CD4-positive, alpha-beta T cell treated with Interleukin-4 for 1 hour (primary cell): Measurements from ENCODE around the gene NUS1.
"Not testable (repeated sequence)": the region's sequence is repeated elsewhere in the genome, so short reads cannot be mapped to it uniquely, and the experiment has no call there.

ENCODE experiments used
- DNase-seq, 2 donors: peaks; one replicate each; pipeline ENCODE4 v3.0.0-alpha.2; 2020 to 2022

The NUS1 gene

DNA sequence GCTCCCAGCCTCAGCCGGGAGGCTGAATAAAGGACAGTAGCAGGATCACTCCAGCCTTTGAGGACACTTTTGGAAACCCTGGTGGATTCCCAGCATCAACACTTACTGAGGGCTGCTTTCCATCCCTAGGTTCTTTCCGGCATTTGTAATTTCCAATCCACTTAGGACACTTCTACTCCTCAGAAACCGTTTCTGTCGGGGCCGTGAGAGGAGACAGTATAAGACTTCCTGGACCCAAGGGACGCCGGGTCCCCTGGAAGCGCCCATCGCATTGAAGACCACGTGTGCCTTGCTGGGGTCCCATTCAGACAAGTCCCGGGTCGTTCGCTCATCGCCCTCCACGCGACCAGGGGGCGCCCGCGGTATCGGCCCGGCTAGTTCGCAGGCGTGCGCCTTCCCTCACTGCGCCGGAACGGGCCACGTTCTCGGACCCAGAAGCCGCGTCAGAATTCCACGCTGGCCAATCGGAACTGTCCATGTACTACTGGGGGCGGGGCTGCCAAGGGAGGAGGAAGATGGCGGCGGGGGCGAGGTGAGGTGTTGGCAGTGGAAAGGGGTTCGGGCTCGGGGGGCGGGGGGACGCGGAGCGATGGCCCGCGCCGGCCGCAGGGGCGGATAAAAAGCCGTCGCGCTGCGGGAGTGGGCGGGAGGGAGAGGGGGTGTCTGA is at the start of gene NUS1:
TSS of gene NUS1 (plus strand) at position 479 of the 667 bp plus-strand sequence. CDS start 202 bp downstream, outside the sequence.
- DNase-seq = peak; percentile 98 to 99

DNA sequence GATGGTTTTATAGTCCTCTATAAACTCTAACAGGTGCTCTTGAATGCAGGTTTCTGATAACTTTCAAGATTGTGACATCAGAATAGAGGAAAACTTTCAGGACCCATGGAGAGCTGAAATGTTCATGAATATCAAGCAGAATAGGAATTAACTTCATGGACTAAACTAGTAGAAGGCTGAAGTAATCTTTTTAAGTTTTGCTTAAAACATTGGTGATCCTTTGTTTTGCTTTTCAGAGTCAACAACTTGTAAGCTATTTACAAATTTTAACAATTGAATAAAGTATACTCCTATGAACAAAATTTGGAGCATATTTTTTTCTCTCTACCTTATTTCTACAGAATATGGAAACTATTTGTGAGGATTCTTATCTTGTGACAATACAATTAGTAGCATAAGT is 47.7 kb upstream of the NUS1 start:
- DNase-seq = no peak

DNA sequence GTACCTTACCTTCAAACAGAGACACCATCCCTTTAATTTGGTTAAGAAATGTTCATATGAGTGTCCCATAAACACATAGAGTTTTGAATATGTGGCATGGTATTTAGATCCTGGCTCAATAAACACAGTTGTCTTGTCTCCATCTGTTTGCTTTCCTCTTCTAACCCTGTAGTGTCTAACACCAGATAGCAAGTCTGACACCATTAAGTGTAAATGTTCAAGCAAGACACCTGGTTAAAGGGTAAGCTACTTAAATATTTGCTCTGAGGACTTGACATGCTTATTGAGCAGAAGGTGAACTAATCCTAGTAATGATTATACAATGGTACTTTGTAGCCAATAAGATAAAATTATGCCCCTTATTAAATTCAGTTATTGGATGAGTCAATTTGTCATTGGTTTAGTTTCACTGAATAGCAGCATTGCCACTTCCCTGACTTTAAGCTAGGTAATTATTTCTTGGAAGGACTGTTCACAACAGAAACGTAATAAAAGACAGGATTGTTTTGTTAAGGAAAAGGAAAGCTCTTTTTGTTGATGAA is 46.1 kb upstream of the NUS1 start:
- DNase-seq = no peak

DNA sequence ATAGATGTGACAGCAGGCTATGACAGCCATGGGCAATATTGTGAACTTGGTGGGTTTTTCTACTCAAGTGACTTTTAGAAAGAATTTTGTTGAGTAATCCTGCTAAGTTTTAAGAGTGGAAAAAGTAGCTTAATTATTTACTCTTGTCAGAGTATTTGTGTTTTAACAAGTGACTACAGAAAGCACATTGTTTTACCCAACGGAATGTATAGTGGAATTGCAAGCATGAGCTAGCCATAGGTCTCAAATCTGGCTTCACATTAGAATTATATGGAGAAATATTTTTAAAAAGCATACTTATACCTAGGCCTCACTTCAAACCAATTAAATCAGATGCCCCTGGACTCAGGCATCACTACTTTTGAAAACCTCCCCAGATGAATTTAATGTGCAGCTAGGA is 37.5 kb upstream of the NUS1 start:
- no peak for DNase-seq

DNA sequence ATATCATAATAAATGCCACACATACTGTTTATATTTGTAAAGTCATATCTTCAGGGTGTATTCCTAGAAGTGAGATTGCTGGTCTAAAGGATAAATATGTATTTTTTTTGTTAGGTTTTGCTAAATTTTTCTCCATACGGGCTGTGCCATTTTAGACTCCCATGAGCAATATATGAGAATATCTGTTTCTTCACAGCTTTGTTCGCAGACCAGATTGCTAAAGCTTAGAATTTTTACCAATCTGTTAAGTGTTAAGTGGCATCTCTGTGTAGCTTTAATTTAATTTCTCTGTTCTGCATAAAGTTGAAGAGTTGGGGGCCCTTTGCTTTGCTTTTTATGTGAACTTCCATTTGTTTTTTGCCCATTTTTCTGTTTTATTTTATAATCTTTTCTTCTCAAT is 32.3 kb upstream of the NUS1 start:
- DNase-seq = no peak

DNA sequence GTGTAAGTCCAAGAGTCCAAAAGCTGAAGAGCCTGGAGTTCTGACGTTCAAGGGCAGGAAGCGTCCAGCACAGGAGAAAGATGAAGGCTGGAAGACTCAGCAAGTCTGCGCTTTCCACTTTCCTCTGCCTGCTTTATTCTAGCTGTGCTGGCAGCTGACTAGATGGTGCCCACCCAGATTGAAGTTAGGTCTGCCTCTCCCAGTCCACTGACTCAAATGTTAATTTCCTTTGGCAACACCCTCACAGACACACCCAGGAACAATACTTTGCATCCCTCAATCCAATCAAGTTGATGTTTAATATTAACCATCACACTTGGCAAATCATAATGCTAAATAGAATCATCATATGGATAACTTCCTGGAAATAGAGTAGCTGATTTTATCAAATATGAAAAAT is 23.3 kb upstream of the NUS1 start:
- DNase-seq = not testable (repeated sequence)

DNA sequence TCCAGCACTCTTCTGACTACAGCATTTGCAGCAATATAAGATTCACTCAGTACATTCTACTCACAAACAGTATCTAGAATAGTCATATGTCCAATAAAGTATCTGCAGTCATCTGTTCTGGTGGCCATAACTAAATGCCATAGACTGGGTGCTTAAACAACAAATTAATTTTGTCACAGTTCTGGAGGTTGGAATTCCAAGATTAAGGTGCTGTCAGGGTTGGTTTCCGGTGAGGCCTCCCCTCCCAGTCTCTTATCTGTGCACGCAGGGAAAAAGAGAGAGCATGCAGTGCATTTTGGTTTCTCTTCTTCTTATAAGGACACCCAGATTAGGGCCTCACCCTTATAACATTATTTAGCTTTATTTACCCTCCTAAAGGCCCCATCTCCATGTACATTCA is 21.3 kb upstream of the NUS1 start:
- no peak for DNase-seq

DNA sequence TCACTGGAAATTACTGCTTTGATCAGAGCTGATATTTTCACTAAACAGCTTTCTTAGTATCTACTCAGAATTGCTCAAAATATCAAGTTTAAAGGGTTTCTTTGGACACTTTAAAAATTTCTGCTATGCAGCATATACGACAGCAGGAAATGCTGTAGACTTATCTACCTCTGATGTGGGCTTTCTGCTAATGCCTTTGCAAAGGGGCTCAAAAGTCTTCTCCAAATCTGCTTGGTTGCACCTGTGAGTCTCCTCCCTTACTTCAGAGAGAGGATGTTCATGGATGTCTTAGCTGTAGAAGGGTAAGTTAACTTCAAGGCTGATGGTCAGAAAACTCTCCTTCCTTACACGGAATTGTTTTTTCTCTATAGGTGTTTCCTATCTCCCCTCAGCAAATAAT is 19.9 kb upstream of the NUS1 start:
- DNase-seq = no peak

DNA sequence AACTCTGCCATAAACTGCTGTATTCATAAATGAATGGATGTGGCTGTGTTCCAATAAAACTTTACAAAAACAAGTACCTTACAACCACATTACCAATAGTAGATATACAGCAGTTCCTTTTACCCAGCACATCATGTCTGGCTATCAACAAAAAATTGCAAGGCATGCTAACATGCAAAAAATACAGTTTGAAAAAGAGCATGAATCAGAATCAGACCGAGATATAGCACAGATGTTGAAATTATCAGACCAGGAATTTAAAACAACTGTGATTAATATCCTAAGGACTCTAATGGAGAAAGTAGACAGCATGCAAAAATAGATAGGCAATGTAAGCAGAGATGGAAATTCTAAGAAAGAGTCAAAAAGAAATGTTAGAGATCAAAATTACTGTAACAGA is 8.4 kb upstream of the NUS1 start:
- DNase-seq = no peak

DNA sequence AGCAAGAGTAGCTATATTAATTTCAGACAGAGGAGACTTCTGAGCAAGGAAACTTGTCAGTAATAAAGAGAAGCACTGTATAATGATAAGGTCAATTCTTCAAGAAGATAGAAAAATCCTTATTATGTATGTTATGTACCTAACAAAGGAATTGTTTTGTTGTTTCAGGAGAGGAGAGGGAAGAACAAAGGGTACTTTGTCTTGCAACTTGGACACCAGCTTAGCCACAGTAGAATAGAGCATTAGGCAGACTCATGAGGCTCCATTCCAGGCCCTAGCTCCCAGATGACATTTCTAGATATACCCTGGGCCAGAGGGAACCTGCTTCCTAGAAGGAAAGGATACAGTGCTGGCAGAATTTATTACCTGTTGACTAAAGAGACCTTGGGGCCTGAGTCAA is 6.5 kb upstream of the NUS1 start:
- DNase-seq = no peak

DNA sequence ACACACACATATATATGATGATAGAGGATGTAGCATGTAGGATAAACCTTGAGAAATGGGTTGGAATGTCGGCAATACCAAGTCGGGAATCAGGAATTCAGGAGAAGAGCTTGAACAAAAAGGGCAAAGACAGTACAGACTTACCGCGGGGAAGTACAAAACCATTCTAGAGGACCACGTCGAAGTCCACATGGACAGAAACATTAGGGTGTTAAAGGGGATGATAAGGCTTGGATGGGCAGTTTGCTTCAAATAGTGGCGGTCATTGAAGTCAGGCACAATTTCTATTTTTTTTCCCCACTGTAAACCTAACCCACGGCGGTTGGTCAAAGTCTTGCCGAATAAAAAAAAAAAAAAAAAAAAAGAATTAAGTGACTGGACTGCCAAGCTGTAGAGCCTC is 766 bp upstream of the NUS1 start:
- no peak for DNase-seq

DNA sequence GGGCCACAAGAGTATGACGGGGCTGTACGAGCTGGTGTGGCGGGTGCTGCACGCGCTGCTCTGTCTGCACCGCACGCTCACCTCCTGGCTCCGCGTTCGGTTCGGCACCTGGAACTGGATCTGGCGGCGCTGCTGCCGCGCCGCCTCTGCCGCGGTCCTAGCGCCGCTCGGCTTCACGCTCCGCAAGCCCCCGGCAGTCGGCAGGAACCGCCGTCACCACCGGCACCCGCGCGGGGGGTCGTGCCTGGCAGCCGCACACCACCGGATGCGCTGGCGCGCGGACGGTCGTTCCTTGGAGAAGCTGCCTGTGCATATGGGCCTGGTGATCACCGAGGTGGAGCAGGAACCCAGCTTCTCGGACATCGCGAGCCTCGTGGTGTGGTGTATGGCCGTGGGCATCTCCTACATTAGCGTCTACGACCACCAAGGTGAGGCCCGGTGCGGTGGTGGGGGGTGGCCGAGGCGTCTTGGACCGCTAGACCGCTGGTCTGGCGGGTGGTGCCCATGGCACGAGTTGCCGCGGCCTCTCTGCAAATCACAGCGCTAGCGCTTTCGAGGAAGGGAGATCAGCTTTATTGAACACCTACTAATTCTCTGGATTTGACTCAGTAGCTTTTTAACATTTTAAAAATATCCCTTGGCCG is 511 bp downstream of the NUS1 start:
- not testable (repeated sequence) for DNase-seq

DNA sequence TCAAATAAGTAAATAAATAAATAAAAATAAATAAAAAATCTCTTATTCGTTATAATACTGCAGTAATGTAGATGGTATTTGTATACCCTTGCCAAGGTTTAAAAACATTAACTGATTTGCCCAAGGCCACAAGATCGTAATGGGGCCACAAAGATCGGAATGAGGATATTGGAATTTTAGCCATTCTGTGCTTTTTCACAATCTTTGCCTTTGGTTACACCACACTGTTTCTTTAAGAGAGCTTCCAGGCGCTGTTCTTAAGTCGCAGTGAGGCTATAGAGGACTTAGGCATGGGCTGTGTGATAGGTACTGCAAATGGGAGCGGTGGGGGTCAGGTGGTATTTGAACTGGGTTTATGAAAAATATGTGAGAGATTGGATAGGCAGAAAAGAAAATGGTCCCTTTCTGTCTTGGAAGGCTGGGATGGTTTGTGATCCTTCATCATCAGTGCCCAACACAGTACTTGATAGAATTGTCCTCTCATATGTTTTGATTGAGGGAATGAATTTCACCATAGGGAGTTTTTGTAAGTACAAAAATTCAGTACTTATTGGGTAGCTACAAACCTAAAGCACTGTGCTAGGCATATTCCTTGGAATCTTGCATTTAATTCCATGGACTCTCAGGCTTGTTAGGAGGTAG is 1.4 kb downstream of the NUS1 start:
- no peak for DNase-seq

DNA sequence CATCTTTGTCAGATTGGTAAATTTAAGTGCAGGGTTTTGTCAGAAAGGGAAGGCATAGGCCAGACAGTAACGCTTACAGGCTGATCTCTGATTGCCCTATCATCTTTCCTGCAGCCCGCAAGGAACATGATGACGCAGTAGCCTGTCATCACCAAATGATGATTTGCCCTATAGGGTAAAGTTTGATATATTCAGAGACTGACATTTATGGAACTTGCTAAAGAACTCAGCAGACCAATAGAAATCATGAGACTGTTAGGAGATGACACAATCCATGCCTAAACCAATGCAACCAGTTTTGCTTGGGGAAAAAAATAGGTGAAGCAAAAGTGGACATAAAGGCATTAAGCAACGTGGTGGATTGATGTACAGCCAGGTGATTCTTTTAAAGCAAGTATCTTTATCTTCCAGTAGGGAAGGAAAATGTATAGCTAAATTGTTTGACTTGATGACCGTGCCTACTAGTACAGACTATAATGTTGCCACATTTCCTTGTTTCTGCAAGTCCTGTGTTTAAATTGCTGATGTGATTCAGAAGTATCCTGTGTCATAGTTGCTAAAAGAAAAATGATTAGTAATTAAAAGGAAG is 2.4 kb downstream of the NUS1 start:
- DNase-seq = peak; percentile 20 to 41

DNA sequence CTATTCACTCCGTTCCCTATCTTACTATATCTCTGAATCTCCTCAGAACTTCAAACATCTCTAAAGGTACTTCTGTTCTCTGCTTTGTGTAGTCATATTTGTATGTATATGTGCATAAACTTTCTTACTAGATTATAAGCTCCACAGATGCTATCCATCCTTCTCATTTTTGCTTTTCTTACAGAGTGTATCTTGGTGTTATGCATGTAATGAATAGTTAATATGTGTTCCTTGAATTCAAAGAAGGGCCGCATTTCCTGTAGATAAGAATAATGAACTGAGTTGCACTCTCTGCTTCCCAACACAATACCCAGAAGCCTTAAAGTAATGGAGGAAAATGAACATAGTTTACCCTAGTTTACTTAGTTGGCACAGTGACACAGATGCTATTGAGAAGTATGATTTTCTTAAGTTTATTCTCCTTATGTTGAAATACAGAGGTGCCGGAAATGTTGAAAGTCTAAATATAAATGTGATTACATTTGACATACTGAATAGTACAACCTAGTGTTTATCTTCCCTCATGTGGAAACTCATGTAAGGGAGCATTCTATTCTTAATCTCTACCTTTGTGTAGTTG is 6.0 kb downstream of the NUS1 start:
- no peak for DNase-seq

DNA sequence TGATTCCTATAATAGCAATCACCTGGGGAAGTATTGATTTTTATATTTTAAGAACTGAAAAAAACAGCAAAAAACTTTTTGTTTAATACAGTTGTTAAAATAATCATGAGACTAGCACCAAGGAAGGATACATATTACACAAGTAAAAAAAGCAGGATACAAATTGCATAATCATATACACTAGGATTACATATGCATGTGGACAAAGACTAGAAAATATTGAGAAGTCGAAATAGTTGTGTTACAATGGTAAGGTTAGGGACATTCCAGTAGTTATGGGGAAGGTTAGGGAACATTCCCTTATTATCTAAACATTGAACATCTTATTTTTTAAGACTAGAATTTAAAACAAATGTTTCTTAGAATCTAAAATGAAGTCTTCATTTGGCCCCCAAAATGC is 9.5 kb downstream of the NUS1 start:
- no peak for DNase-seq

DNA sequence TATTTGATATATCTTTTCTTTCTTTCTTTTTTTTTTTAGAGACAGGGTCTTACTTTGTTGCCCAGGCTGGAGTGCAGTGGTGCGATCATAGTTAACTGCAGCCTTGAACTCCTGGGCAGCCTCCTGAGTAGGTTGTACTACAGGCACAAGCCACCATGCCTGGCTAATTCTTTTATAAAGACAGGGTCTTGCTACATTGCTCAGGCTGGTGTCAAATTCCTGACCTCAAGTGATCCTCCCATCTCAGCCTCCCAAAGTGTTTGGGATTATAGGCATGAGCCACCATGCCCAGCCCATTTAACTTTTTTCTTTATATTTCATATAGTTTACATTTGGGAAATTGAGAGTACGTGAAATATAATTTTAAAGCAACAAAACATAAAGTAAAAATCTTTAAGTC is 10.1 kb downstream of the NUS1 start:
- DNase-seq = no peak

DNA sequence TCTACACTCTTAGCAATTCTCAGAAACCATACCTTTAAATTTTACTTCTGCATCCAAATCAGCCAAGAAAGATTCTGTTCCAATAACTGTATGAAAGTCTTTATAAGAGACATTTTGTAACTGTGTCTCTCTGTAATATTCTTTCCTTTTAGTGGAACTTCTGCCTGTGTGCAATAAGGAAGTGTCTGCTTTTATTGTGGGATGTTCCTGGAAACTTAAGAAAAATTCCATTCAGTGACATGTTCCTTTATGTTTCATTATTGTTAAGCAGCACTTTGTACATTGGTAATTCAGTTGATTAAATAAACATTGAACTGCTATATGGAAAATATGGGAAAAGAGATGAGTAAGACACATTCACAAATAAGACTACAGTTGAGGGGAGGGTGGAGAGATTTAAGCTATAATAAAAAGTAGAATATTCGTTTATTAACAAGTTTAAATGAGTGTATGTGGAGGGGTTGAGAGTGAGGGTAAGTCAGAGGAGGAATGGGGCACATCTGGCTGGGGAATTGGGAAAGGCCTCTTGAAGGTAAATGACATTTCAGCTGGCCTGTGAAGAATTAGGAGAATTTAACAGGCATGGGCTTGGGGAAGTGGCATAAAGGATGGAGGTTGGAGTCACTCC is 11.9 kb downstream of the NUS1 start:
- no peak for DNase-seq

DNA sequence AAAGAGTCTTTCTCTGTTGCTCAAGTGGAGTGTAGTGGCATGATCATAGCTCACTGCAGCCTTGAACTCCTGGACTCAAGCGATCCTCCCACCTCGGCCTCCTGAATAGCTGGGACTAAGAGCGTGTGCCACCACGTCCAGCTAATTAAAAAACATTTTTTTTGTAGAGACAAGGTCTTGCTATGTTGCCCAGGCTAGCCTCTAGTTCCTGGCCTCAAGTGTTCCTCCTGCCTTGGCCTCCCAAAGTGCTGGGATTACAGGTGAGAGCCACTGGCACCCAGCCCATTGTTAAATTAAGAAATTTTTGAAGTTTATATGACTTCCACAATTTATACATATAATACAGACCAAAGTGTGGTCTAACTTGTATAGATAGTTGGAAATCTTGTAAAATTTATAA is 14.3 kb downstream of the NUS1 start:
- DNase-seq = not testable (repeated sequence)

DNA sequence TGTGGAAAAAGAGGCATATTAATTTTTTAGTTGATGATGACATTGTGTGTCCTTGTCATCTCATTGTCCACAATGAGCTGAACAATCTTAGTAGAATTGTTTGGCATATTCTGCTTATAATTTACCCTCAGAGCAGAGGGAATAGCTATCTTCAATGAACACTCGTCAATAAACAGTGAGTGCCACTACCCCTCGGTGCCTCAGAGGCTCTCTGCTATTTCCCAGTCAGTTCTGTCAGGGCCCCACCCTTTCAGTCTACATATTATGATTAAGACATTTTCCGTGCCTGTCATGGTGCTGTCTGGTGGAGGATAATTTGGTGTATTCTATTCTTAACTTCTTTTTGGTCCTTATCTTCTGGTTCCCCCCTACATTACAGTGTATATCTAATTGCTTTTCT is 31.2 kb downstream of the NUS1 start:
- no peak for DNase-seq

DNA sequence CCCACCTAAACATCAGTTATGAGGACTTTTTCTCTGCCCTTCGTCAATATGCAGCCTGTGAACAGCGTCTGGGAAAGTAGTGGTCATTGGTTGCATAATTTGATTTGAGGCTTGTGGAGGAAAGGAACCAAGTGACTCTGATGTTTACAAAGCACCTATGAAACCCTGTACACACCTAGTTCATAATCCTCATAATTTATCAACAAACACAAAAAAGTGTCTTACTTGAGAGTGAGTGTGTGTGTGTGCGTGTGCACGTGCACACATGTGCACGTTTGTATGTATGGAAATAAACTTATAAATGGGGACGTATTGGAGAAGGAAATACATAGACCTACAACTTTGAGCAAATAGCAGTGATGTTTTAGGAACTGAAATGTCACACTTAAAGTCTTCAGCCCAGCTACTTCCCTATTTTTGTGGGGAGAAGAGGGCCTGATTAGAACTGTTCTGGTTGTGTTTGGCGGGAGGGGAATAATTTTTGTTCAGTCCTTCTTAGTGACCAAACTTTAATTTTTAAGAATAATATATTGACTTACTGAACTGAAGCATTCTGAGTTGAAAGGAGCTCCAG is 31.8 kb downstream of the NUS1 start:
- not testable (repeated sequence) for DNase-seq

DNA sequence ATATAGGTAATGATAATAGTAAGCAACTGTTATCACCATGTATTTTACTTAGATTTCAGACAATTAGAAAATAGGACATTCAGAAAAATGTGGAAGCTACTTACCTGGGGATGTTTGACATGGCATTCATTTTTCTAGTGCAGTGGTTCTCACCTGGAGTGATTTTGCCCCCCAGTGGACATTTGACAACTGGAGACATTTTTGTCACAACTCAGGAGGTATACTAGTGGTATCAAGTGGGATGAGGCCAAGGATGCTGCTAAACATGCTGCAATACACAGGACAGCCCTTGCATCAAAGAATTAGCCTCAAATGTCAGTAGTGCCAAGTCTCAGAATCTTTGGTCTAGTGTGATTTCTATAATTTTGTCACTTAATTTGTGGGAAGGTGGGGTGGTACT is 36.1 kb downstream of the NUS1 start:
- DNase-seq = no peak

DNA sequence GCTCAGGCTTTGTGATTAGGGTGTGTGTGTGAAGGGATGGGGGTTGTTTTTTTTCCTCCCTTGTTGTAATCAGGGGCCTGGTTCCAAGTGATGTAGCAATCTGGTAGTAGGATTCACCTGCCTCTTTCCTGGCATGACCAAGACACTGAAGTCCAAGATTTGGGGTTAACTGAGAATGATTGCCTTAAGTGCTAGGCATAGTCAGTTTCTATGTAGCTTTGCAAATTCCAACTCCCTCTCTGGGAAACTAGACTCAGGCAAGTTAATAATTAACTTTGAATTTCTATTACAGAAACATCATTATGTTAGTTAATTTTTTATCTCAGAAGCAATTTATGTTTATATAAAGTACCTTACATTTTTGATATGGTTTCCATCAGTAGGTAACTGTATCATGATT is 43.6 kb downstream of the NUS1 start:
- DNase-seq = no peak
